Measurements from ENCODE around the gene GNS. TPM values are rescaled to one million over a fixed set of nuclear protein-coding genes. Genes with fewer than 3 reads are reported as not detected.

Gene GNS
- total and polyA plus RNA-seq, 2 of the 4 experiments (the other 2 are of a cell fraction): 60.4 to 80.7 TPM

GRCh38 chr12:64729909-64730587 lies 29.2 kb downstream of the GNS start:
- Histone ChIP-seq H3K79me1 (ENCODE audit: low read depth in 1 of 2, low read length in 2 of 2) (0 out of 4 replicates have a peak, but pooled peaks cover 0 to 7% of the 10 kb centered on the region in 2 experiments), H2BK20ac (ENCODE audit: low read depth, low read length) (no peak overlapping the region), H4K20me1 (ENCODE audit: insufficient read depth, low read length) (no peaks in the 10 kb centered on the region), H4K91ac (ENCODE audit: insufficient read depth, low read depth, low read length) (no peak overlapping the region), H3K9me1 (ENCODE audit: insufficient read depth, low read length) (peaks cover 10% of the 10 kb centered on the region), H2BK5ac (ENCODE audit: low read depth, low read length, poor library complexity, severe bottlenecking) (no peak overlapping the region), H3K9me3 (ENCODE audit: control insufficient read depth, insufficient read depth, low read length) (no peaks in the 10 kb centered on the region), H3K27me3 (ENCODE audit: control insufficient read depth, insufficient read depth, low read length) (no peaks in the 10 kb centered on the region), H2BK15ac (ENCODE audit: low read depth, low read length) (no peak overlapping the region), H3K56ac (ENCODE audit: extremely low read depth, insufficient read depth, low read length) (no peak overlapping the region), H2AK9ac (replicated peaks; ENCODE audit: low read depth, low read length, poor library complexity) (no peak overlapping the region), H3K23ac (ENCODE audit: low read depth, low read length) (no peak overlapping the region), H3K4ac (ENCODE audit: low read depth, low read length) (no peak overlapping the region), H3K9ac (ENCODE audit: low read depth, low read length) (no peak overlapping the region), H2AK5ac (ENCODE audit: low read depth, low read length) (no peak overlapping the region), H2AFZ (replicated peaks; ENCODE audit: low read length, poor library complexity) (no peak overlapping the region), H2BK120ac (ENCODE audit: low read depth, low read length) (no peak overlapping the region), H3K36me3 (ENCODE audit: control insufficient read depth, insufficient read depth, low read length) (peaks cover 18% of the 10 kb centered on the region), H3K18ac (ENCODE audit: low read depth, low read length) (no peak overlapping the region), H3K4me3 (ENCODE audit: insufficient read depth, low read depth, low read length) (no peak overlapping the region), H4K8ac (ENCODE audit: low read depth in 2 of 2, low read length in 2 of 2) (no peak overlapping the region), H3K14ac (replicated peaks; ENCODE audit: low read depth, low read length) (no peak overlapping the region), H4K5ac (ENCODE audit: low read depth, low read length) (no peak overlapping the region), H3K27ac (ENCODE audit: insufficient read depth, low read length) (no peak overlapping the region), H3K4me1 (ENCODE audit: control insufficient read depth, insufficient read depth, low read length) (peaks cover 2% of the 10 kb centered on the region; the same call in 1 of the 2 replicates), H3K4me2 (ENCODE audit: low read depth, low read length) (no peak overlapping the region)
- DNase-seq: no peak
- ATAC-seq (ENCODE audit: low read depth): no peak
- TF ChIP-seq CEBPB (IDR thresholded peaks at IDR 0.05; ENCODE audit: low read depth, low read length): peak; percentile 48
- no peak for TF ChIP-seq MAZ (IDR thresholded peaks at IDR 0.05; ENCODE audit: borderline replicate concordance, low read depth, low read length)
- TF ChIP-seq NFE2L2 (IDR thresholded peaks at IDR 0.05; ENCODE audit: low read depth, low read length): no peak
- no peak for TF ChIP-seq BHLHE40 (IDR thresholded peaks at IDR 0.05; ENCODE audit: low read depth, low read length)
- POLR2A ChIA-PET (ENCODE audit: unreplicated experiment): interaction anchor here (0.6 kb wide), 2 partner anchors 9 to 14 kb away, joined by 4 to 6 read pairs; no protein-coding TSS in a partner anchor
- WGBS, 2 experiments (ENCODE audit: extremely low coverage in 2 of 2, insufficient read length in 1 of 2): no CpG with 5 or more reads among the region's 2 CpGs
- in situ Hi-C loops (cut with MboI; ENCODE audit: low sequenced_read_pairs): no loop called here
- no TSS peak for BruUV-seq (replicated peaks)
- CTCF ChIA-PET: interaction anchor here (0.5 kb wide), 1 partner anchor 118 kb away, joined by 3 read pairs; no protein-coding TSS in a partner anchor
- intact Hi-C loops (cut with micrococcal nuclease): no loop called here
- dilution Hi-C loops (cut with HindIII; ENCODE audit: low sequenced_read_pairs, unreplicated experiment): no loop called here

All from IMR-90 (cell line).